Activated CD8-positive, alpha-beta T cell treated with anti-CD3 and anti-CD28 coated beads, Interleukin-2, amount 10 ng/mL, durations not matched to agents 7 days and 5 days (primary cell): ENCODE data around the gene C2. TPM values are rescaled to one million over a fixed set of nuclear protein-coding genes. Genes with fewer than 3 reads are reported as not detected.

Source experiments
- ATAC-seq: fragments of 150-1000 bp; cut with Tn5 transposase; one replicate; pipeline ENCODE4 v1.10.0; 2021; ENCODE audit warnings: moderate library complexity
- CTCF ChIA-PET: fragments of 350-600 bp; sonication (Branson Sonifier 250); formaldehyde crosslinking; loops from one replicate; lab custom pipeline; 2021; ENCODE audit warnings: antibody characterized with exemption; lab: Charles Lee
- POLR2A ChIA-PET: fragments of 350-600 bp; sonication (Branson Sonifier 250); formaldehyde crosslinking; loops from one replicate; lab custom pipeline; 2021; ENCODE audit warnings: antibody characterized with exemption; lab: Charles Lee
- DNase-seq: peaks from one replicate; pipeline ENCODE4 v3.0.0-alpha.2; 2020
- H3K27ac Mint-ChIP-seq: one replicate; pipeline ENCODE4 v1.8.0; 2021; ENCODE audit warnings: mild to moderate bottlenecking, mixed read lengths
- H3K27me3 Mint-ChIP-seq: one replicate; pipeline ENCODE4 v1.8.0; 2021; ENCODE audit warnings: low read depth, mixed read lengths
- H3K36me3 Mint-ChIP-seq: one replicate; pipeline ENCODE4 v1.8.0; 2021; ENCODE audit warnings: low read depth, mixed read lengths
- H3K4me1 Mint-ChIP-seq: one replicate; pipeline ENCODE4 v1.8.0; 2021; ENCODE audit warnings: low read depth, mixed read lengths
- H3K4me3 Mint-ChIP-seq: one replicate; pipeline ENCODE4 v1.8.0; 2021; ENCODE audit warnings: mild to moderate bottlenecking, mixed read lengths
- H3K9me3 Mint-ChIP-seq: one replicate; pipeline ENCODE4 v1.8.0; 2022; ENCODE audit warnings: mixed read lengths; ENCODE audit not compliant: insufficient read depth
- total RNA-seq, 2 experiments: library from RNA; stranded (reverse); gene quantifications; one replicate each; pipeline ENCODE4 v1.2.3, GENCODE V29; 2021

The C2 gene
- total RNA-seq, 2 experiments from 2014 or later: 0.26 to 0.87 TPM

- ChIA-PET CTCF (interaction anchor here (1.8 kb wide), 1 partner anchor 11 kb away, joined by 7 read pairs; no protein-coding TSS in a partner anchor), POLR2A (interaction anchor here (0.6 to 1.0 kb wide), 2 partner anchors 8 to 229 kb away, joined by 3 read pairs; partner anchors contain the start of gene DXO)
- H3K4me3 Mint-ChIP-seq: no peak overlapping the region
- ATAC-seq: no peak
- no peaks in the 10 kb centered on the region for H3K9me3 Mint-ChIP-seq
- peaks cover 70% of the 10 kb centered on the region for H3K36me3 Mint-ChIP-seq
- no peak overlapping the region for H3K27ac Mint-ChIP-seq
- no peaks in the 10 kb centered on the region for H3K27me3 Mint-ChIP-seq
- peaks cover 20% of the 10 kb centered on the region for H3K4me1 Mint-ChIP-seq
- no peak for DNase-seq
Observed at GRCh38 chr6:31963921-31964320, 36.4 kb downstream of the C2 start.

GRCh38 chr6:31965700-31966099, 38.2 kb downstream of the C2 start:
- POLR2A ChIA-PET: no interaction called here
- peaks cover 70% of the 10 kb centered on the region for H3K36me3 Mint-ChIP-seq

GRCh38 chr6:31966506-31966905, 39.0 kb downstream of the C2 start:
- Mint-ChIP-seq H3K36me3 (peaks cover 62% of the 10 kb centered on the region), H3K27ac (no peak overlapping the region), H3K4me1 (peaks cover 15% of the 10 kb centered on the region), H3K9me3 (no peaks in the 10 kb centered on the region), H3K27me3 (no peaks in the 10 kb centered on the region), H3K4me3 (no peak overlapping the region)
- DNase-seq: no peak
- CTCF ChIA-PET: no interaction called here
- no peak for ATAC-seq
- POLR2A ChIA-PET: no interaction called here

More at GRCh38 chr6:31965700-31966099, 38.2 kb downstream of the C2 start:
- no peaks in the 10 kb centered on the region for H3K27me3 Mint-ChIP-seq
- DNase-seq (no peak), ATAC-seq (no peak)
- CTCF ChIA-PET: no interaction called here
- H3K27ac Mint-ChIP-seq: no peak overlapping the region
- no peak overlapping the region for H3K4me3 Mint-ChIP-seq
- H3K9me3 Mint-ChIP-seq: no peaks in the 10 kb centered on the region
- H3K4me1 Mint-ChIP-seq: peaks cover 13% of the 10 kb centered on the region

GRCh38 chr6:31966997-31967925, 39.7 kb downstream of the C2 start:
- ATAC-seq: no peak
- DNase-seq: no peak
- peaks cover 57% of the 10 kb centered on the region for H3K36me3 Mint-ChIP-seq
- H3K9me3 Mint-ChIP-seq: no peaks in the 10 kb centered on the region
- ChIA-PET POLR2A (no interaction called here), CTCF (no interaction called here)
- H3K27me3 Mint-ChIP-seq: no peaks in the 10 kb centered on the region
- H3K4me1 Mint-ChIP-seq: peaks cover 19% of the 10 kb centered on the region
- H3K27ac Mint-ChIP-seq: peak overlapping the region; percentile 13
- H3K4me3 Mint-ChIP-seq: no peak overlapping the region

DNA sequence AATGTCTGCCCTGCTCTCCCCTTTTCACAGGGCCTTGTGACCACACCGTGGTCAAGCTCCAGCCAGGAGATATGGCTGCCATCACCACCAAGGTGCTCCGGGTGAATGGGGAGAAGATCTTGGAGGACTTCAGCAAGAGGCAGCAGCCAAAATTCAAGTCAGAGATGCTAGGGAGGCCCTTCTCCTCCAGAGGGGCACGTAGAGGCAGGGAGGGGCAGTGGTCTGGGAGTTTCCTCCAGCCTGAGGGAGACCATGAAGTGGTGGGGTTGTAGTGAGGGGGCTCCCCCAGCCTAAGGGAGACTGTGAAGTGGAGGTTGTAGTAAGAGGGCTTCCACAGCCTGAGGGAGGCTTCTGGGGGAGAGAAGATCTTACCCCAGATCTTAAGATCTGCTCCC, 40.4 kb downstream of the C2 start:
- DNase-seq (no peak), ATAC-seq (no peak)
- H3K27ac Mint-ChIP-seq: no peak overlapping the region
- no peaks in the 10 kb centered on the region for H3K27me3 Mint-ChIP-seq
- H3K36me3 Mint-ChIP-seq: peaks cover 51% of the 10 kb centered on the region
- H3K4me3 Mint-ChIP-seq: no peak overlapping the region
- POLR2A ChIA-PET: no interaction called here
- peaks cover 25% of the 10 kb centered on the region for H3K4me1 Mint-ChIP-seq
- H3K9me3 Mint-ChIP-seq: no peaks in the 10 kb centered on the region
- CTCF ChIA-PET: no interaction called here

DNA sequence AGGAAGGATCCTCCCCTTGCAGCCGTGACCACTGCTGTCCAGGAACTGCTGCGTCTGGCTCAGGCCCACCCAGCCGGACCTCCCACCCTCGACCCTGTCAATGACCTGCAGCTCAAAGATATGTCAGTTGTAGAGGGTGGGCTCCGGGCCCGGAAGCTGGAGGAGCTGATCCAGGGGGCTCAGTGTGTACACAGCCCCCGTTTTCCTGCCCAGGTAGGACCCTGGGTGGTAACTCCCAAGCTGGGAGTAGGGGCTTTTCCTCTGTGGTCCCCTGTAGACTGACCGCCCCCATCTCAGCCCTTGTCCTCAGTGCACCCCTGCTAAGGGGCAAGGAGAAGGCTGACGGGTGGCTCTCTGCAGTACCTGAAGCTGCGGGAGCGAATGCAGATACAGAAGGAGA, 40.8 kb downstream of the C2 start:
- peaks cover 47% of the 10 kb centered on the region for H3K36me3 Mint-ChIP-seq

DNA sequence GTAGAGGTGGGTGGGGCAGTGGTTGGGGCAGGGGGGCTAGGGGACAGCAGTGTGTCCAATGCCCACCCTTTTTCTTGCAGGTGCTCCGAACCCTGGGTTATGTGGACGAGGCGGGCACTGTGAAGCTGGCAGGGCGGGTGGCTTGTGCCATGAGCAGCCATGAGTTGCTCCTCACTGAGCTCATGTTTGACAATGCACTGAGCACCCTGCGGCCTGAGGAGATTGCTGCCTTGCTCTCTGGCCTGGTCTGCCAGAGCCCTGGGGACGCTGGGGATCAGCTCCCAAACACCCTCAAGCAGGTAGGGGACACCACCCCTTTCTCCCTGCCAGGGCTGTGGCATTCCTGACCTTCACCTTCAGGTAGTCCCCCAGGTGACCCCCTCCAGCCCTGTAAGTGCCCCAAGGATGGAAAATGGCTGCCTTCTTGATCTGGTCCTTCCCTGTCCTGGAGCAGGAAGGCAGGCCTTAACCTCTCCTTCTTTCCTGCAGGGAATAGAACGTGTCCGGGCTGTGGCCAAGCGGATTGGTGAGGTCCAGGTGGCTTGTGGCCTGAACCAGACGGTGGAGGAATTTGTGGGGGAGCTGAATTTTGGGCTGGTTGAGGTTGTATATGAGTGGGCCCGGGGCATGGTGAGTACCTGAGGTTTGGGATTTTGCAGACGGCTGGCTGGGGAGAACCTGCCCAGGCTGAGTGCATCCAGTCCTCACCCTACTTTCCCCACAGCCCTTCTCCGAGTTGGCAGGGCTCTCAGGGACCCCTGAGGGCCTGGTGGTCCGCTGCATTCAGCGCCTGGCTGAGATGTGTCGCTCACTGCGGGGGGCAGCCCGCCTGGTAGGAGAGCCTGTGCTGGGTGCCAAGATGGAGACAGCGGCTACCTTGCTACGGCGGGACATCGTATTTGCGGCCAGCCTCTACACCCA, 41.5 kb downstream of the C2 start:
- H3K27me3 Mint-ChIP-seq: no peaks in the 10 kb centered on the region
- H3K36me3 Mint-ChIP-seq: peaks cover 45% of the 10 kb centered on the region
- ATAC-seq (no peak), DNase-seq (no peak)
- H3K27ac Mint-ChIP-seq: peak overlapping the region; percentile 100
- H3K4me1 Mint-ChIP-seq: peaks cover 35% of the 10 kb centered on the region
- ChIA-PET POLR2A (interaction anchor here (6.0 kb wide), 1 partner anchor 10 kb away, joined by 68 read pairs; the partner anchor contains the start of genes NELFE and SKIC2), CTCF (no interaction called here)
- no peak overlapping the region for H3K4me3 Mint-ChIP-seq
- H3K9me3 Mint-ChIP-seq: no peaks in the 10 kb centered on the region

More for the DNA sequence above, 40.8 kb downstream of the C2 start:
- Mint-ChIP-seq H3K4me1 (peaks cover 29% of the 10 kb centered on the region), H3K27me3 (no peaks in the 10 kb centered on the region), H3K9me3 (no peaks in the 10 kb centered on the region), H3K4me3 (no peak overlapping the region), H3K27ac (no peak overlapping the region)
- ChIA-PET CTCF (no interaction called here), POLR2A (interaction anchor here (6.0 kb wide), 1 partner anchor 10 kb away, joined by 68 read pairs; the partner anchor contains the start of genes NELFE and SKIC2)
- ATAC-seq (no peak), DNase-seq (no peak)

DNA sequence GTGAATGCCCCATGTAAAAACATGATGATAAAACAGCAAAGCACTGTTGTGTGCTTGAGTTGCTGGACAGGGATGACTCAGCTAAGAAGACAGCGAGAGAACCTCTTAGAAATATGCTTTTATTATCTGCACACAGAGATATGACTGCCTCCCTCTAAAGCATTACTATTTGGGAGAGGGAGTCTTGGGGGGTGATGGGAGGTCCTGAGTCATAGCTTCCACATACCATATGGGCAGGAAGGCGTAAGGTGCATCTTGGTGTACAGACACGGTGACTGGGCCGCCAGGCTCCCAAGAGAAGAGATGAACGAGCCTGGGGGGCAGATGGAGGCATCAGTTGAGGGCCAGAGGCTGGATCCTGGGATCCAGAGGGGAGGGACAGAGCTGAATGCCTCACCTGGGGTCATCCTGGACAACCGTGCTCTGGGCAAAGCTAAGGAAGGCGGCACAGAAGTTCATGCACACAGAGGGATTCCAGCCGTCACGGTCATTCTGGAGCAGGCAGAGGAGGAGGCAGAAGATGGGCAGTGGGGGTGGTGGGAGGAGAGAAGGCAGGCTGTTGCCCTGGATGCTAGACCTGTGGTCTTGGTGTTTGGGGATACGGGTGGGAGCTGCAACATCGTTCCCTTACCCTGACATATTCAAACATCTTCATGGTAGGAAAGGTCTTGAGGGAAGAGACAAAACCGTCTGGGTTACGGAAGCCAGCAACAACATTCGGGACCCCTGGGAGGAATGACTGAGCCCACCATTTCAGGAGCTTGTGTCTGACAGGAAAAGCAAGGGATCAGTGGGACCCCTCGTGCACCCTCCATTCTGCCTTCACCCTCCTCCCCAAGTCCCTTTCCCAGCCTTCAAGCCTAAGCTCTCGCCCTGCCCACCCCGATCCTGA, 42.4 kb downstream of the C2 start:
- Mint-ChIP-seq H3K4me3 (peak overlapping the region; percentile 95), H3K27ac (peak overlapping the region; percentile 100), H3K36me3 (peaks cover 40% of the 10 kb centered on the region), H3K9me3 (no peaks in the 10 kb centered on the region), H3K27me3 (no peaks in the 10 kb centered on the region), H3K4me1 (peaks cover 37% of the 10 kb centered on the region)
- DNase-seq: no peak
- POLR2A ChIA-PET: interaction anchor here (0.8 to 6.0 kb wide), 5 partner anchors 8 to 158 kb away, joined by 3 to 68 read pairs (median 4); partner anchors contain the start of genes ATF6B, NELFE and SKIC2
- CTCF ChIA-PET: interaction anchor here (2.6 kb wide), 1 partner anchor 11 kb away, joined by 14 read pairs; the partner anchor contains the start of genes NELFE and SKIC2
- no peak for ATAC-seq

DNA sequence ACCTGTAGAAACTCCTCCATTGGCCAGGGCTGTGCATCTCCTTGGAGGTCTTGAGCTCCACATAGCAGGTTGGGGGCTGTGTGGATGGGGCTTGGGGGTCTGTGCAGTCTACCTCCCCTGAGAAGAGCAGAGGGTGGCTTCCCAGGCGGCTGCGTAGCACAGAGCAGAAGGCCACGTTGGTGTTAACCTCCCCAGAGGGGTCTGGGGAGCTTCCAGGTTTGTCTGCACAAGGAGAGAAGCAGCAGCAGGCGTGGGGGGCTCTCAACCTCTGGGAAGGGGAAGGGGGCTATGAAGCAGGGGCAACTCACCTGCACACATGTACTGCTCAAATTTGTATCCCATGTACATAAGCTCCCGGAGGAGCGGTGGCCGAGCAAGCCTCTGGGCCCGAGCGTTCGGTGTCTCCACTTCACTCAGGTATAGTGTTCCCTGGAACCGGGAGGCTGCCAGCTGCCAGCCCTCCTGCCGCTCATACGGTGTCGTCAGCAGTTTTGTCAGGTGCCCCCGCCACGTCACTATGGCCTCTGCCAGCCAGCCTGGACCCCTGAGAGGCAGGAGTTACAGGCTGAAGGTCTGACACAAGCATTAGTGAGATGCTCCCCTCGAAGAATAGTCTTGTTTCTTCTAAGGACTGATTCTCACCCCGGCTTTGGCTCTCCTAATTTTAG, 43.2 kb downstream of the C2 start:
- ATAC-seq (no peak), DNase-seq (no peak)
- ChIA-PET CTCF (interaction anchor here (1.4 to 2.6 kb wide), 4 partner anchors 12 to 225 kb away, joined by 3 to 15 read pairs (median 9); partner anchors contain the start of genes NELFE and SKIC2), POLR2A (interaction anchor here (0.8 to 6.0 kb wide), 8 partner anchors 9 to 318 kb away, joined by 3 to 68 read pairs (median 4); partner anchors contain the start of genes ATF6B, BAG6, NELFE and SKIC2)
- Mint-ChIP-seq H3K27ac (peak overlapping the region; percentile 100), H3K4me1 (peaks cover 37% of the 10 kb centered on the region), H3K4me3 (peak overlapping the region; percentile 95), H3K27me3 (no peaks in the 10 kb centered on the region), H3K36me3 (peaks cover 39% of the 10 kb centered on the region), H3K9me3 (no peaks in the 10 kb centered on the region)
